ENCODE data around the gene ATP11B.

GRCh38 chr3:182879031-182879611 is 85.8 kb downstream of the ATP11B start:
- TF ChIP-seq CTCF (IDR thresholded peaks at IDR 0.05) (no peak), POLR2A (IDR thresholded peaks at IDR 0.05) (no peak)
